SK-N-SH (cell line): ENCODE data around the gene NOG.

Source experiments
- CTCF ChIP-seq: fragments of 200-600 bp; sonication (generic); IDR thresholded peaks from 2 replicates; pipeline ENCODE4 v1.6.1; 2017; ENCODE audit warnings: antibody characterized with exemption, mild to moderate bottlenecking, moderate library complexity
- EZH2phosphoT487 ChIP-seq: fragments of 200-600 bp; sonication (generic); IDR thresholded peaks from 2 replicates; pipeline ENCODE4 v1.6.1; 2017; ENCODE audit warnings: low read depth, mixed run types, mild to moderate bottlenecking, antibody characterized with exemption, moderate library complexity, borderline replicate concordance
- MAX ChIP-seq: IDR thresholded peaks from 2 replicates; pipeline ENCODE4 v1.4.0; 2012; ENCODE audit warnings: low read depth
- MXI1 ChIP-seq: IDR thresholded peaks from 2 replicates; pipeline ENCODE4 v1.6.1; 2012; ENCODE audit warnings: mild to moderate bottlenecking, low read depth, low read length, improper control_type of control experiment

- TF ChIP-seq MXI1 (no peak), CTCF (no peak), EZH2phosphoT487 (no peak), MAX (no peak)
Observed at GRCh38 chr17:56577843-56578204, 15.7 kb upstream of the NOG start.
